ENCODE measurements around the gene EIF6.
A peak's percentile ranks its signal among the peaks of the same experiment; 100 is the strongest.
"Not testable (repeated sequence)": the region's sequence is repeated elsewhere in the genome, so short reads cannot be mapped to it uniquely, and the experiment has no call there.

EIF6 gene

GRCh38 chr20:35284267-35284991 is at the start of gene EIF6:
TSS of gene EIF6 (minus strand) at chr20:35284772. CDS start at chr20:35284487, 285 bp downstream.
- DNase-seq (ENCODE audit: low read depth) = peak; percentile 92

GRCh38 chr20:35333606-35334005 is 49.0 kb upstream of the EIF6 start:
- DNase-seq (ENCODE audit: low read depth) = no peak

GRCh38 chr20:35332540-35333200 is 48.1 kb upstream of the EIF6 start:
- DNase-seq (ENCODE audit: low read depth) = no peak

GRCh38 chr20:35329435-35330139 is 45.0 kb upstream of the EIF6 start:
- peak; percentile 47 for DNase-seq (ENCODE audit: low read depth)

- DNase-seq (ENCODE audit: low read depth) = no peak
Measured at GRCh38 chr20:35328689-35329088, 44.1 kb upstream of the EIF6 start.

- no peak for DNase-seq (ENCODE audit: low read depth)
Measured at GRCh38 chr20:35328095-35328685, 43.6 kb upstream of the EIF6 start.

- no peak for DNase-seq (ENCODE audit: low read depth)
Measured at GRCh38 chr20:35327074-35327976, 42.8 kb upstream of the EIF6 start.

GRCh38 chr20:35326740-35327073 is 42.1 kb upstream of the EIF6 start:
- DNase-seq (ENCODE audit: low read depth) = no peak

- DNase-seq (ENCODE audit: low read depth) = no peak
Measured at GRCh38 chr20:35326021-35326739, 41.6 kb upstream of the EIF6 start.

GRCh38 chr20:35325401-35325800 is 40.8 kb upstream of the EIF6 start:
- DNase-seq (ENCODE audit: low read depth) = no peak

- no peak for DNase-seq (ENCODE audit: low read depth)
Measured at GRCh38 chr20:35320396-35321126, 36.0 kb upstream of the EIF6 start.

GRCh38 chr20:35319871-35320197 is 35.3 kb upstream of the EIF6 start:
- no peak for DNase-seq (ENCODE audit: low read depth)

GRCh38 chr20:35319192-35319870 is 34.8 kb upstream of the EIF6 start:
- DNase-seq (ENCODE audit: low read depth) = no peak

- no peak for DNase-seq (ENCODE audit: low read depth)
Measured at GRCh38 chr20:35318502-35319157, 34.1 kb upstream of the EIF6 start.

- no peak for DNase-seq (ENCODE audit: low read depth)
Measured at GRCh38 chr20:35317416-35318210, 33.0 kb upstream of the EIF6 start.

GRCh38 chr20:35316086-35316485 is 31.5 kb upstream of the EIF6 start:
- DNase-seq (ENCODE audit: low read depth) = no peak

- DNase-seq (ENCODE audit: low read depth) = not testable (repeated sequence)
Measured at GRCh38 chr20:35315632-35316020, 31.1 kb upstream of the EIF6 start.

- no peak for DNase-seq (ENCODE audit: low read depth)
Measured at GRCh38 chr20:35314816-35315631, 30.5 kb upstream of the EIF6 start.

Data from CMK (cell line).